ENCODE measurements around the gene PDCD1LG2. TPM values are rescaled to one million over a fixed set of nuclear protein-coding genes. Genes with fewer than 3 reads are reported as not detected.

PDCD1LG2 gene
- total RNA-seq, 4 donors from 2014 or later: 3.4 to 8.8 (median 5.5) TPM

- TF ChIP-seq CTCF (IDR thresholded peaks at IDR 0.05; ENCODE audit: low read depth): no peak
Measured at GRCh38 chr9:5563886-5564285, 53.6 kb downstream of the PDCD1LG2 start.

GRCh38 chr9:5566054-5566618, 55.8 kb downstream of the PDCD1LG2 start:
- no peak for TF ChIP-seq CTCF (IDR thresholded peaks at IDR 0.05; ENCODE audit: low read depth)

- TF ChIP-seq CTCF (IDR thresholded peaks at IDR 0.05; ENCODE audit: low read depth): no peak
Measured at GRCh38 chr9:5568868-5569267, 58.5 kb downstream of the PDCD1LG2 start.

- TF ChIP-seq CTCF (IDR thresholded peaks at IDR 0.05; ENCODE audit: low read depth): no peak
Measured at GRCh38 chr9:5569409-5569808, 59.1 kb downstream of the PDCD1LG2 start.

GRCh38 chr9:5569891-5570290, 59.6 kb downstream of the PDCD1LG2 start:
- no peak for TF ChIP-seq CTCF (IDR thresholded peaks at IDR 0.05; ENCODE audit: low read depth)

GRCh38 chr9:5571629-5572232, 61.4 kb downstream of the PDCD1LG2 start:
- no peak for TF ChIP-seq CTCF (IDR thresholded peaks at IDR 0.05; ENCODE audit: low read depth)

GRCh38 chr9:5574097-5574496, 63.8 kb downstream of the PDCD1LG2 start:
- TF ChIP-seq CTCF (IDR thresholded peaks at IDR 0.05; ENCODE audit: low read depth): no peak
